AG10803 (cell line): ENCODE results near the gene SAMD11.
"Not testable (repeated sequence)": the region's sequence is repeated elsewhere in the genome, so short reads cannot be mapped to it uniquely, and the experiment has no call there.

ENCODE experiments used
- DNase-seq: peaks from one replicate; pipeline ENCODE4 v3.0.0; 2010; ENCODE audit warnings: low read depth
- H3K4me3 ChIP-seq: 2 replicates; pipeline ENCODE4 v1.5.1; 2011; ENCODE audit warnings: mild to moderate bottlenecking, low read length, control low read depth
- CTCF ChIP-seq: conservative IDR thresholded peaks from 2 replicates; pipeline ENCODE4 v1.5.1; 2011; ENCODE audit warnings: mild to moderate bottlenecking, low read length, control low read depth, inconsistent platforms

Gene SAMD11

GRCh38 chr1:923131-923990, at the start of gene SAMD11:
SAMD11 (plus strand) TSS chr1:923923; CDS start chr1:924432, 509 bp downstream.
- DNase-seq = peak; percentile 89
- TF ChIP-seq CTCF = no peak
- peak within 1 kb of the TSS; percentile 61 for H3K4me3 ChIP-seq

DNA sequence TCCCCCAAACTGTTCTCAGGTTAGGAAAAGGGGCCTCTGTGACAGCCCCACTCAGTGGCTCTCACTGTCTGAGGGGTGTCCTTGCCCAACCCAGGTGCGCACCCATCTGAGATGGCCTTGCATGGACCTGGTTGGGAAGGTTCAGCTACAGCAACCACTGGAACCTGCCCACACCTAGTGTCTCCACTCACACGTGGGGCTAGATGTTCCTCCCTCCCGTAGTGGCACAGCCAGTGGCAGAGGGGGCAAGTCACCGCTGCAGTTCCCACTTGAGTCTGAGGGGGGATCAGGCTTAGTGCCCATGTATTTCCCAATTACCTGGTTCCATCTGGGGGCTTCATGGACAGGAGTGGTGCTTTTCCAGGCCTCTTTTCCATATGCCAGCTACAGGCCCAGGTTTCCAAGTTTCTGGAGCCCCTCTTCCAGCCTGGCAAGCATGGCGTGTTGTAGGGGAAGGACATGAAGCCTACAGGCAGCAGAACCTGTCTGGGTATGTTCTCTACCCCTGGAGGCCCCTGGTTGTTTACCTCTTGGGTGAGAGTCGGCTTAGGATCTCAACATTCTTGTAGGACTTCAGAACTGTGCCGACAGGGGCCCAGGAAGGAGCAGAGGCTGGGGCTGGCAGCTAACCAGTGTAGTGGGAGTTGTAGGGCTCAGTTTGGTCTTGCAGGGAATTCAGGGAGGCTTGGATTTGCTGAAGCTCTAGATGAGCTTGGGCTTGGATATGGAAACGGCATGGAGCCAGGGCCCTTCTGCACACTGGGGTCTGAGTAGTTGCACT, 47.1 kb upstream of the SAMD11 start:
- H3K4me3 ChIP-seq, DNase-seq: not testable (repeated sequence)

DNA sequence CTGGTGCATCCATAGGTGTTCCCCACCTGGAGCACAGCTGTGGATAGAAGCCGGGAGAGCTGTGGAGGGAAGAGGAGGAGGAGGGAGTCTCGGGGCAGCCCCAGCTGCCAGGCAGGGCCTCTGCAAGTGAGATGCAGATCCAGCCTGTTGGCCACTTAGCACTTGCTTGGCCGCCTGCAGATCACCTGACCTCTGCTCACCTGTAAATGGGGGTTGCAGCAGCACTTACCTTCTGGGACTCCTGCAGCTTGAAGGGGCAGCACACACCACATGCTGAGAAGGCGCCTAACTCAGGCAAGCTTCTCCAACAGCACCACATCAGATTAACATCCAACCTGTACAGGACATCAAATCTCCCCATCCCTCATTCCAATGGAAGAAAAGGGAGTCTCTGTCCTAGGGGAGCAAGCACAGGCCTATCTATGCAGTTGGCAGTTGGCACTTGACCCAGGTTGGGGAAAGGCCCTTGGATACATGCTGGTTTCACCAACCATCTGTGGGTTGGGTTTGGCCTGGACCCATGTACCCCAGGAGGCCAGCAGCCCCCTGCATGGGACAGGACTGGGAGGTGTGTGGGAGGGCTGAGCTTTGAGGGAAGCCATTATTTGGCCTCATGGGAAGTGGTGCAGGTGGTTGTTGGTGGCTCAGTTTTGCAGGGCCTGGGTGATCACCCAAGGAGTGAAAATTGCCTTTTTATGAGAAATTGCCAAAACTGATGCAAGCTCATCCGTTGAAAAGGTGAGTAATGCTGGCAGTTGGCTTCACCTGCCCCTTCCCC, 46.3 kb upstream of the SAMD11 start:
- not testable (repeated sequence) for DNase-seq, H3K4me3 ChIP-seq

GRCh38 chr1:880511-880910, 43.2 kb upstream of the SAMD11 start:
- not testable (repeated sequence) for DNase-seq, H3K4me3 ChIP-seq

- DNase-seq, H3K4me3 ChIP-seq: not testable (repeated sequence)
Measured at GRCh38 chr1:880915-881314, 42.8 kb upstream of the SAMD11 start.

DNA sequence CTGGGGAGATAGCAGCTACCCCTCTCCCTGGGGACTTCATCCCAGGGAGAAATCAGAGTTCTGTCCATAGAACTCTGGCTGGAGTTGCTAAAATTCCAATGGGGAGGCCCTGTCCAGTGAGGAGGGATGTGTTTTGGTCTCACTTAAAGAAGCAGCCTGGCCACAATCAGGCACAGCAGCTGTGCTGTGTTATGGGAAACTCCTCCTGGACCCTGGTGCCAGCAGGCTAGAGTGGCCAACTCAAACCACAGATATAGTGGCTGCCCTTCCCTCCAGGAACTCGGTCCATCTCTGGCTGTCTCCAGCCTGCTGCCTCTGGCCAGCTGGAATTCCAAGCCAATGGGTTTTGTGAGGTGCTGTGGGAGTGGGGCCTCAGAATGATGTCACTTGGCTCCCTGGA, 37.4 kb upstream of the SAMD11 start:
- TF ChIP-seq CTCF = no peak
- no peak overlapping the region for H3K4me3 ChIP-seq
- no peak for DNase-seq

DNA sequence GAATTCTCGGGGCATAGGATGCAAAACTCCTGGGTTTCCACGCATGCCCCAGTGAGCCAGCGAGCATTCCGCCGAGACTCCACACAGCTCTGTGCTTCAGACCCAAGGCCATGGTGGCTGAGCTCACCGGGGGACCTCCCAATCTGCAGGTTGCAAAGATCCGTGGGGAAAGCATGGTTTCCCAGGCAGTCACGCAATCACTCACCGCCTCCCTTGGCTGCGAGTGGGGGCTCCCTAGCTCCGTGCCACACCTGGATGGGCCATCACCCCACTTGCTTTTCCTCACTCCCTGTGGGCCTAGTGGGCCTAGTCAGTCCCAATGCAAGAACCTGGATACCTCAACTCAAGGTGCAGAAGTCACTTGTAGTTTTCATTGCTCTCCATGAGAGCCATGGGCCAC, 37.0 kb upstream of the SAMD11 start:
- TF ChIP-seq CTCF = no peak
- DNase-seq = no peak
- H3K4me3 ChIP-seq = no peak overlapping the region

DNA sequence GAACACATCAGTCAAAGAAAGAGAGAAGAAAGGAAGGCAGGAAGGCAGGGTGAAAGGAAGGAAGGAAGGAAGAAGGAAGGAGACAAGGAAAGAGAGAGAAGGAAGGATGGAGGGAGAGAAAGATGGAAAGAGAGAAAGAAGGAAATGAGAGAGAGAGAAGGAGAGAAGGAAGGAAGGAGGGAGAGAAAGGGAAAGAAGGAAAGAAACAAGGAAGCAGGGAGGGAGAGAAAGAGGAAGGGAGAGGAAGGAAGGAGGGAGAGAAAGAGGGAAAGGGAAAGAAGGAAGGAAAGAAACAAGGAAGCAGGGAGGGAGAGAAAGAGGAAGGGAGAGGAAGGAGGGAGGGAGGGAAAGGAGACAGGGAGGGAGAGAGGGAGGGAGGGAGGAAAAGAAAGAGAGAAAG, 35.4 kb upstream of the SAMD11 start:
- H3K4me3 ChIP-seq = no peak overlapping the region
- no peak for DNase-seq
- TF ChIP-seq CTCF = no peak

DNA sequence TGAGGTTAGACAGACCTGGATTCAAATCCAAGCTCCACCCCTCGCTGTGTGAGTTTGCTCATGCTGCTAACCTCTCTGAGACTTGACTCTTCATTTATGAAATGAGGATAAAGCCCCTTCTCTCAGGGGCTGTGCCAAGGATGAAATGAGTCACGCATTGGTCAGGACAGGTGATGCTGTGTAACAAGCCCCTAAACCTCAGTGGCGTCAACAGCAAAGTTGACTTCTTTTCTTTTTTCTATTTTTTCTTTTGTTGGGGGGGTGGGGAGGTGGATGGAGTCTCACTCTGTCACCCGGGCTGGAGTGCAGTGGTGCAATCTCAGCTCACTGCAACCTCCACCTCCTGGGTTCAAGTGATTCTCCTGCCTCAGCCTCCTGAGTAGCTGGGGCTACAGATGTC, 33.9 kb upstream of the SAMD11 start:
- not testable (repeated sequence) for H3K4me3 ChIP-seq, DNase-seq

- not testable (repeated sequence) for H3K4me3 ChIP-seq, DNase-seq
Measured at GRCh38 chr1:890234-890633, 33.5 kb upstream of the SAMD11 start.
